Uterus (tissue), 2 donors: ENCODE measurements around the gene CYP1A1.

ENCODE experiments used
- CTCF ChIP-seq, 4 experiments: fragments of 200-600 bp in 2 of 4; fragments of 450-650 bp in 2 of 4; sonication (generic) in 2 of 4; IDR thresholded peaks; one replicate each; pipeline ENCODE4 v1.5.1; 2016 to 2019; ENCODE audit warnings: antibody characterized with exemption in 4 of 4, mild to moderate bottlenecking in 2 of 4, moderate library complexity in 1 of 4
- POLR2A ChIP-seq, 2 donors: fragments of 450-650 bp; IDR thresholded peaks; one replicate each; pipeline ENCODE4 v1.6.1; 2016; ENCODE audit warnings: antibody characterized with exemption in 2 of 2, mild to moderate bottlenecking in 1 of 2, moderate library complexity in 1 of 2

- TF ChIP-seq CTCF (IDR thresholded peaks at IDR 0.05) (no peak), POLR2A (IDR thresholded peaks at IDR 0.05) (no peak)
Observed at GRCh38 chr15:74696808-74697207, 28.5 kb downstream of the CYP1A1 start.
